IMR-90 (cell line): ENCODE data around the gene LYVE1. TPM values are rescaled to one million over a fixed set of nuclear protein-coding genes. Genes with fewer than 3 reads are reported as not detected.

Experiments used
- ATAC-seq: fragments of 200-7000 bp; cut with Tn5 transposase; 2 replicates; pipeline ENCODE4 v1.9.1; 2020; ENCODE audit warnings: low read depth, mild to moderate bottlenecking, moderate library complexity
- BruUV-seq: library from RNA; stranded (reverse); fragments of 400-500 nt; replicated peaks from 2 replicates; lab custom pipeline; 2021; lab: Mats Ljungman, UMichigan
- CTCF ChIA-PET: fragments of 300-600 bp; formaldehyde crosslinking; extraction: SDS; loops from one replicate; lab custom pipeline; 2021; ENCODE audit warnings: antibody characterized with exemption; lab: Yijun Ruan, JAX
- POLR2A ChIA-PET: fragments of 300-600 bp; sonication (Branson Sonifier 250); formaldehyde crosslinking; loops from one replicate; lab custom pipeline; 2022; ENCODE audit warnings: antibody characterized with exemption; ENCODE audit not compliant: unreplicated experiment; lab: Charles Lee
- DNase-seq: peaks from one replicate; pipeline ENCODE4 v3.0.0; 2013
- H2AFZ ChIP-seq: replicated peaks from 2 replicates; pipeline ENCODE3; 2013; ENCODE audit warnings: low read length, mild to moderate bottlenecking; ENCODE audit not compliant: poor library complexity
- H2AK5ac ChIP-seq: 2 replicates; pipeline ENCODE4 v1.6.1; 2013; ENCODE audit warnings: low read depth, low read length, inconsistent platforms
- H2AK9ac ChIP-seq: replicated peaks from 2 replicates; pipeline ENCODE3; 2013; ENCODE audit warnings: mild to moderate bottlenecking, low read depth, low read length, moderate library complexity; ENCODE audit not compliant: poor library complexity
- H2BK120ac ChIP-seq: 2 replicates; pipeline ENCODE4 v1.6.1; 2013; ENCODE audit warnings: low read depth, low read length, inconsistent platforms
- H2BK15ac ChIP-seq: 3 replicates; pipeline ENCODE4 v1.6.1; 2013; ENCODE audit warnings: low read depth, low read length, inconsistent platforms
- H2BK20ac ChIP-seq: 2 replicates; pipeline ENCODE4 v1.6.1; 2013; ENCODE audit warnings: low read depth, mild to moderate bottlenecking, inconsistent platforms, low read length, moderate library complexity
- H2BK5ac ChIP-seq: 2 replicates; pipeline ENCODE4 v1.6.1; 2013; ENCODE audit warnings: mild to moderate bottlenecking, low read depth, low read length, inconsistent platforms; ENCODE audit not compliant: poor library complexity, severe bottlenecking
- H3K14ac ChIP-seq: replicated peaks from 2 replicates; pipeline ENCODE4 v1.6.1; 2013; ENCODE audit warnings: low read depth, low read length, inconsistent platforms
- H3K18ac ChIP-seq: 2 replicates; pipeline ENCODE4 v1.6.1; 2013; ENCODE audit warnings: low read depth, low read length, control low read depth
- H3K23ac ChIP-seq: 2 replicates; pipeline ENCODE4 v1.6.1; 2013; ENCODE audit warnings: low read depth, low read length, inconsistent platforms
- H3K27ac ChIP-seq: 2 replicates; pipeline ENCODE4 v1.5.1; 2013; ENCODE audit warnings: mild to moderate bottlenecking, control low read depth, low read length; ENCODE audit not compliant: insufficient read depth
- H3K27me3 ChIP-seq: 2 replicates; pipeline ENCODE4 v1.6.1; 2013; ENCODE audit warnings: low read length; ENCODE audit not compliant: control insufficient read depth, insufficient read depth
- H3K36me3 ChIP-seq: 2 replicates; pipeline ENCODE4 v1.6.1; 2013; ENCODE audit warnings: low read length, mixed read lengths; ENCODE audit not compliant: control insufficient read depth, insufficient read depth
- H3K4ac ChIP-seq: 2 replicates; pipeline ENCODE4 v1.6.1; 2013; ENCODE audit warnings: low read depth, low read length, inconsistent platforms
- H3K4me1 ChIP-seq: 2 replicates; pipeline ENCODE4 v1.6.1; 2013; ENCODE audit warnings: low read length, mixed read lengths; ENCODE audit not compliant: control insufficient read depth, insufficient read depth
- H3K4me2 ChIP-seq: 2 replicates; pipeline ENCODE4 v1.6.1; 2013; ENCODE audit warnings: low read depth, mild to moderate bottlenecking, control low read depth, low read length, moderate library complexity
- H3K4me3 ChIP-seq: 2 replicates; pipeline ENCODE4 v1.5.1; 2013; ENCODE audit warnings: low read depth, mild to moderate bottlenecking, control low read depth, low read length, moderate library complexity; ENCODE audit not compliant: insufficient read depth
- H3K56ac ChIP-seq: 2 replicates; pipeline ENCODE4 v1.6.1; 2013; ENCODE audit warnings: low read length, inconsistent platforms; ENCODE audit not compliant: insufficient read depth; ENCODE audit errors: extremely low read depth
- H3K79me1 ChIP-seq, 2 experiments: 2 replicates each; pipeline ENCODE4 v1.6.1; 2013; ENCODE audit warnings: low read length in 2 of 2, inconsistent platforms in 1 of 2, low read depth in 1 of 2
- H3K9ac ChIP-seq: 2 replicates; pipeline ENCODE4 v1.6.1; 2013; ENCODE audit warnings: low read depth, low read length, control low read depth
- H3K9me1 ChIP-seq: 2 replicates; pipeline ENCODE4 v1.6.1; 2013; ENCODE audit warnings: low read length, inconsistent platforms; ENCODE audit not compliant: insufficient read depth
- H3K9me3 ChIP-seq: 2 replicates; pipeline ENCODE4 v1.6.1; 2013; ENCODE audit warnings: low read length; ENCODE audit not compliant: control insufficient read depth, insufficient read depth
- H4K20me1 ChIP-seq: 2 replicates; pipeline ENCODE4 v1.6.1; 2013; ENCODE audit warnings: low read length, inconsistent platforms; ENCODE audit not compliant: insufficient read depth
- H4K5ac ChIP-seq: 2 replicates; pipeline ENCODE4 v1.6.1; 2013; ENCODE audit warnings: mild to moderate bottlenecking, low read depth, low read length, control low read depth
- H4K8ac ChIP-seq, 2 experiments: 2 replicates each; pipeline ENCODE4 v1.6.1; 2013; ENCODE audit warnings: low read depth in 2 of 2, low read length in 2 of 2, control low read depth in 1 of 2, inconsistent platforms in 1 of 2
- H4K91ac ChIP-seq: 2 replicates; pipeline ENCODE4 v1.6.1; 2013; ENCODE audit warnings: low read depth, low read length, inconsistent platforms; ENCODE audit not compliant: insufficient read depth
- NFE2L2 ChIP-seq: fragments of 150-350 bp; IDR thresholded peaks from 2 replicates; pipeline ENCODE4 v1.6.1; 2016; ENCODE audit warnings: low read depth, mild to moderate bottlenecking, low read length
- RFX5 ChIP-seq: IDR thresholded peaks from 2 replicates; pipeline ENCODE4 v1.8.0; 2012; ENCODE audit warnings: low read depth, mild to moderate bottlenecking, low read length, moderate library complexity
- WGBS, 2 experiments: methylation state at CpG; one replicate each; pipeline versions ENCODE4 v1.1.5 to v1.1.7; 2013; ENCODE audit warnings: missing lambda C conversion rate in 2 of 2; ENCODE audit not compliant: insufficient read length in 1 of 2; ENCODE audit errors: extremely low coverage in 2 of 2; 5-methylcytosine and 5-hydroxymethylcytosine counted together
- dilution Hi-C: fragments of 300-500 bp; cut with HindIII; formaldehyde crosslinking; loops from one replicate; pipeline ENCODE4 v1.14.3; 2018; ENCODE audit warnings: low sequenced_read_pairs; ENCODE audit not compliant: unreplicated experiment
- in situ Hi-C: fragments of 300-500 bp; cut with MboI; formaldehyde crosslinking; loops from 3 replicates; pipeline ENCODE4 v1.14.3; 2019; ENCODE audit warnings: low sequenced_read_pairs, inconsistent platforms, mixed read lengths
- intact Hi-C: fragments of 100-400 bp; cut with micrococcal nuclease; formaldehyde crosslinking; loops from 2 replicates; pipeline ENCODE4 v1.10.0; 2022
- polyA plus RNA-seq, 3 experiments: library from polyadenylated mRNA; depleted of rRNA; stranded (reverse); fragments of >200 nt; gene quantifications; 2 replicates each; pipeline ENCODE4 v1.2.3, GENCODE V29; 2012; ENCODE audit warnings: low replicate concordance in 1 of 3
- total RNA-seq: library from RNA; depleted of rRNA; stranded (reverse); fragments of >200 nt; gene quantifications from 2 replicates; pipeline ENCODE4 v1.2.3, GENCODE V29; 2012
- TF ChIP-seq, protein P1 (sequence below): fragments of 150-350 bp; IDR thresholded peaks from 2 replicates; pipeline ENCODE4 v1.6.1; 2017; ENCODE audit warnings: mild to moderate bottlenecking, antibody characterized with exemption, low read length, low read depth

The LYVE1 gene
- total and polyA plus RNA-seq, 2 of the 4 experiments (the other 2 are of a cell fraction), result not detected

- H3K4me1 ChIP-seq, result peaks cover 25% of the 10 kb centered on the region
- H2BK20ac ChIP-seq, result peak overlapping the region; percentile 99
- H4K8ac ChIP-seq, result peak overlapping the region; percentile 96; a peak in 3 of 4 replicates
- H3K9me1 ChIP-seq, result peaks cover 35% of the 10 kb centered on the region
- peaks cover 31% of the 10 kb centered on the region for H3K36me3 ChIP-seq
- H3K27ac ChIP-seq, result peak overlapping the region; percentile 92; the same call in 1 of the 2 replicates
- no TSS peak for BruUV-seq
- in situ Hi-C loops, result no loop called here
- peak overlapping the region; percentile 81 for H4K5ac ChIP-seq
- H3K79me1 ChIP-seq, result peaks cover 0 to 41% of the 10 kb centered on the region in 2 experiments; a peak in 3 of 4 replicates
- no peak overlapping the region for H2AFZ ChIP-seq
- no peaks in the 10 kb centered on the region for H3K9me3 ChIP-seq
- peak overlapping the region; percentile 100; the same call in 1 of the 2 replicates for H2BK120ac ChIP-seq
- no peaks in the 10 kb centered on the region for H4K20me1 ChIP-seq
- ATAC-seq, result no peak
- peak overlapping the region; percentile 99 for H4K91ac ChIP-seq
- TF ChIP-seq, protein P1, sequence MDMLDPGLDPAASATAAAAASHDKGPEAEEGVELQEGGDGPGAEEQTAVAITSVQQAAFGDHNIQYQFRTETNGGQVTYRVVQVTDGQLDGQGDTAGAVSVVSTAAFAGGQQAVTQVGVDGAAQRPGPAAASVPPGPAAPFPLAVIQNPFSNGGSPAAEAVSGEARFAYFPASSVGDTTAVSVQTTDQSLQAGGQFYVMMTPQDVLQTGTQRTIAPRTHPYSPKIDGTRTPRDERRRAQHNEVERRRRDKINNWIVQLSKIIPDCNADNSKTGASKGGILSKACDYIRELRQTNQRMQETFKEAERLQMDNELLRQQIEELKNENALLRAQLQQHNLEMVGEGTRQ, result no peak
- no peak for TF ChIP-seq NFE2L2
- no peak for TF ChIP-seq RFX5
- peak overlapping the region; percentile 87 for H2AK5ac ChIP-seq
- intact Hi-C loops, result no loop called here
- no CpG with 5 or more reads among the region's 2 CpGs for WGBS, 2 experiments
- CTCF ChIA-PET, result no interaction called here
- H3K18ac ChIP-seq, result peak overlapping the region; percentile 80
- peak overlapping the region; percentile 45; the same call in 1 of the 2 replicates for H3K9ac ChIP-seq
- H3K4me3 ChIP-seq, result no peak overlapping the region
- no peak overlapping the region for H3K4me2 ChIP-seq
- no peaks in the 10 kb centered on the region for H3K27me3 ChIP-seq
- peak overlapping the region; percentile 97 for H3K14ac ChIP-seq
- peak overlapping the region; percentile 53 for H2BK5ac ChIP-seq
- DNase-seq, result peak; percentile 56
- dilution Hi-C loops, result no loop called here
- peak overlapping the region; percentile 75; the same call in 2 of the 3 replicates for H2BK15ac ChIP-seq
- peak overlapping the region; percentile 99; the same call in 1 of the 2 replicates for H3K4ac ChIP-seq
- no peak overlapping the region for H2AK9ac ChIP-seq
- H3K56ac ChIP-seq, result no peak overlapping the region; the same call in 1 of the 2 replicates
- peak overlapping the region; percentile 92; the same call in 1 of the 2 replicates for H3K23ac ChIP-seq
- POLR2A ChIA-PET, result no interaction called here
Observed at GRCh38 chr11:10590218-10590915, 21.9 kb upstream of the LYVE1 start.
